ENCODE data around the gene WDR82.

GRCh38 chr3:52326976-52327375, 48.5 kb upstream of the WDR82 start:
- TF ChIP-seq CTCF (IDR thresholded peaks at IDR 0.05) (no peak), POLR2A (IDR thresholded peaks at IDR 0.05) (no peak), POLR2AphosphoS5 (IDR thresholded peaks at IDR 0.05) (no peak)
